ENCODE results near the gene AGBL5. TPM values are rescaled to one million over a fixed set of nuclear protein-coding genes. Genes with fewer than 3 reads are reported as not detected.

Gene AGBL5
- total and polyA plus RNA-seq, 9 of the 15 experiments (the other 6 are each of a cell fraction or from before 2014, with no cell fraction given): 3.3 to 52.7 (median 26.2) TPM

DNA sequence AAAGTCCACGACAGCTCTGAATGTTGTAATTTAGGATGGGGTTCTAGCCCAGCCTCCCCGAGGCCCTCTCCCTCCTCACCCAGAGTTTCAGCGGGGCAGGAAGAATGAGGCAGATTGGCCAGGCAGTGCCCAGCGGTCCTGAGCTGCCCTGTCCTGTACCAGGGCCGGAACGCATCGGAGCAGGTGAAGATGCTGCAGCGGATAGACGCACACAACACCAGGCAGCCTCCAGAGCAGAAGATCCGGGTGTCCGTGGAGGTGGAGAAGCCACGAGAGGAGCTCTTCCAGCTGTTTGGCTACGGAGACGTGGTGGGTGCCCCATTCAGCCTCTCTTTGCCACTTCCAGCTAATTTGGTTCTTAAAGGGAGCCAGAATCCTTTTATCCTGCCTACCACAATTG lies 45.9 kb downstream of the AGBL5 start (continued):
- TF ChIP-seq ZC3H8 (IDR thresholded peaks at IDR 0.05): no peak

DNA sequence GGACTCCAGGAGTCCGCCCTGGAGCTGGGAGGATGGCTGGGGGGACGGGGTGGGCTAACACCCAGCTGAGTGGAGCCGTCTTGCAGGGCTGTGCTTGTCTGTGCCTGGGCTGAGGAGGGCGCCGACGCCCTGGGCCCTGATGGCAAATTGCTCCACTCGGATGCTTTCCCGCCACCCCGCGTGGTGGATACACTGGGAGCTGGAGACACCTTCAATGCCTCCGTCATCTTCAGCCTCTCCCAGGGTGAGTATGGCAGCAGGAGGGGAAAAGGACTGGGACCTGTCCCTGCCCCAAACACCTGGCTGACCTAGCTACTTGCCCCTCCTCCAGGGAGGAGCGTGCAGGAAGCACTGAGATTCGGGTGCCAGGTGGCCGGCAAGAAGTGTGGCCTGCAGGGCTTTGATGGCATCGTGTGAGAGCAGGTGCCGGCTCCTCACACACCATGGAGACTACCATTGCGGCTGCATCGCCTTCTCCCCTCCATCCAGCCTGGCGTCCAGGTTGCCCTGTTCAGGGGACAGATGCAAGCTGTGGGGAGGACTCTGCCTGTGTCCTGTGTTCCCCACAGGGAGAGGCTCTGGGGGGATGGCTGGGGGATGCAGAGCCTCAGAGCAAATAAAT lies 48.0 kb downstream of the AGBL5 start:
- Histone ChIP-seq H4K20me1 (replicated peaks; ENCODE audit: control insufficient read depth, insufficient read depth, low read length) (no peaks in the 10 kb centered on the region), H3K27me3 (ENCODE audit: control insufficient read depth in 2 of 2, insufficient read depth in 2 of 2, low read length in 2 of 2) (no peaks in the 10 kb centered on the region), H2AFZ (ENCODE audit: low read depth, low read length) (no peak overlapping the region), H3K9me3 (replicated peaks; ENCODE audit: control insufficient read depth, insufficient read depth, low read depth, low read length) (no peaks in the 10 kb centered on the region), H3K36me3 (ENCODE audit: control insufficient read depth, insufficient read depth, low read length) (no peaks in the 10 kb centered on the region), H3K4me2 (ENCODE audit: insufficient read depth, low read length) (no peak overlapping the region), H3K4me3 (no peak overlapping the region), H3K27ac (ENCODE audit: extremely low read depth, low read depth, low read length) (no peak overlapping the region), H3K9me1 (ENCODE audit: control insufficient read depth, insufficient read depth, low read length) (no peaks in the 10 kb centered on the region), H3K9ac (ENCODE audit: insufficient read depth in 1 of 2, low read depth in 2 of 2, low read length in 2 of 2) (peak overlapping the region in 1 of 2 experiments; percentile 50; a peak in 2 of 4 replicates), H3K4me1 (replicated peaks in 1 of 2; ENCODE audit: control insufficient read depth in 2 of 2, insufficient read depth in 2 of 2, low read length in 2 of 2) (peaks cover 14 to 34% of the 10 kb centered on the region in 2 experiments; a peak in 4 of 5 replicates), H3K79me2 (ENCODE audit: control insufficient read depth, insufficient read depth, low read length) (no peaks in the 10 kb centered on the region)
- BruUV-seq (replicated peaks): no TSS peak
- in situ Hi-C loops (cut with MboI): loop anchor here (5.0 kb wide), 2 partner anchors 93 to 183 kb away; partner anchors contain the start of gene TRIM54
- no peak for ATAC-seq
- intact Hi-C loops (cut with micrococcal nuclease): loop anchor here (5.0 kb wide), 2 partner anchors 113 to 203 kb away; partner anchors contain the start of genes ATRAID and SLC5A6
- 76% methylated on average over 11 of the region's 19 CpGs for WGBS (ENCODE audit: insufficient coverage, low coverage, missing lambda C conversion rate)
- ChIA-PET POLR2A (interaction anchor here (0.7 kb wide), 1 partner anchor 48 kb away, joined by 3 read pairs; the partner anchor contains the start of gene AGBL5), CTCF (ENCODE audit: low intra/inter-chr PET ratio) (interaction anchor here (0.6 to 3.1 kb wide), 6 partner anchors 70 to 204 kb away, joined by 4 to 27 read pairs (median 12); no protein-coding TSS in a partner anchor)
- no peak for FAIRE-seq
- no peak for DNase-seq (ENCODE audit: extremely low read depth in 1 of 4, low spot score in 3 of 4)
- TF ChIP-seq SMARCA4 (IDR thresholded peaks at IDR 0.05) (no peak), TAL1 (IDR thresholded peaks at IDR 0.05) (no peak), FOXA3 (CRISPR knock-in tag; conservative IDR thresholded peaks at IDR 0.05 in 1 of 2, IDR thresholded peaks at IDR 0.05 in 1 of 2) (no peak), SIX5 (IDR thresholded peaks at IDR 0.05; ENCODE audit: borderline replicate concordance in 1 of 2, insufficient read depth in 1 of 2, low read depth in 1 of 2, low read length in 2 of 2) (no peak), JUNB (CRISPR knock-in tag; conservative IDR thresholded peaks at IDR 0.05) (no peak), ZNF134 (CRISPR knock-in tag; conservative IDR thresholded peaks at IDR 0.05) (no peak), TCF7L2 (IDR thresholded peaks at IDR 0.05; ENCODE audit: low read depth, low read length) (no peak), C11orf30 (IDR thresholded peaks at IDR 0.05; ENCODE audit: low read depth) (no peak), ZNF12 (CRISPR knock-in tag; IDR thresholded peaks at IDR 0.05) (no peak), BRCA1 (IDR thresholded peaks at IDR 0.05) (no peak), BRCA1 (CRISPR knock-in tag; IDR thresholded peaks at IDR 0.05) (no peak), YBX1 (IDR thresholded peaks at IDR 0.05) (no peak), HDAC3 (IDR thresholded peaks at IDR 0.05; ENCODE audit: borderline replicate concordance, partially characterized antibody) (no peak)
- TF ChIP-seq, protein P1, sequence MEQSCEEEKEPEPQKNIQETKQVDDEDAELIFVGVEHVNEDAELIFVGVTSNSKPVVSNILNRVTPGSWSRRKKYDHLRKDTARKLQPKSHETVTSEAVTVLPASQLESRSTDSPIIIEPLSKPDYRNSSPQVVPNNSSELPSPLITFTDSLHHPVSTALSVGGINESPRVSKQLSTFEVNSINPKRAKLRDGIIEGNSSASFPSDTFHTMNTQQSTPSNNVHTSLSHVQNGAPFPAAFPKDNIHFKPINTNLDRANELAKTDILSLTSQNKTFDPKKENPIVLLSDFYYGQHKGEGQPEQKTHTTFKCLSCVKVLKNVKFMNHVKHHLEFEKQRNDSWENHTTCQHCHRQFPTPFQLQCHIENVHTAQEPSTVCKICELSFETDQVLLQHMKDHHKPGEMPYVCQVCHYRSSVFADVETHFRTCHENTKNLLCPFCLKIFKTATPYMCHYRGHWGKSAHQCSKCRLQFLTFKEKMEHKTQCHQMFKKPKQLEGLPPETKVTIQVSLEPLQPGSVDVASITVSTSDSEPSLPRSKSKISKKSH (CRISPR knock-in tag; IDR thresholded peaks at IDR 0.05): no peak
- TF ChIP-seq, protein P2, sequence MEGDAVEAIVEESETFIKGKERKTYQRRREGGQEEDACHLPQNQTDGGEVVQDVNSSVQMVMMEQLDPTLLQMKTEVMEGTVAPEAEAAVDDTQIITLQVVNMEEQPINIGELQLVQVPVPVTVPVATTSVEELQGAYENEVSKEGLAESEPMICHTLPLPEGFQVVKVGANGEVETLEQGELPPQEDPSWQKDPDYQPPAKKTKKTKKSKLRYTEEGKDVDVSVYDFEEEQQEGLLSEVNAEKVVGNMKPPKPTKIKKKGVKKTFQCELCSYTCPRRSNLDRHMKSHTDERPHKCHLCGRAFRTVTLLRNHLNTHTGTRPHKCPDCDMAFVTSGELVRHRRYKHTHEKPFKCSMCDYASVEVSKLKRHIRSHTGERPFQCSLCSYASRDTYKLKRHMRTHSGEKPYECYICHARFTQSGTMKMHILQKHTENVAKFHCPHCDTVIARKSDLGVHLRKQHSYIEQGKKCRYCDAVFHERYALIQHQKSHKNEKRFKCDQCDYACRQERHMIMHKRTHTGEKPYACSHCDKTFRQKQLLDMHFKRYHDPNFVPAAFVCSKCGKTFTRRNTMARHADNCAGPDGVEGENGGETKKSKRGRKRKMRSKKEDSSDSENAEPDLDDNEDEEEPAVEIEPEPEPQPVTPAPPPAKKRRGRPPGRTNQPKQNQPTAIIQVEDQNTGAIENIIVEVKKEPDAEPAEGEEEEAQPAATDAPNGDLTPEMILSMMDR (IDR thresholded peaks at IDR 0.05 in 2 of 3, conservative IDR thresholded peaks at IDR 0.05 in 1 of 3; ENCODE audit: insufficient read depth in 2 of 3, low read depth in 1 of 3, low read length in 3 of 3): no peak
- TF ChIP-seq, protein P3, sequence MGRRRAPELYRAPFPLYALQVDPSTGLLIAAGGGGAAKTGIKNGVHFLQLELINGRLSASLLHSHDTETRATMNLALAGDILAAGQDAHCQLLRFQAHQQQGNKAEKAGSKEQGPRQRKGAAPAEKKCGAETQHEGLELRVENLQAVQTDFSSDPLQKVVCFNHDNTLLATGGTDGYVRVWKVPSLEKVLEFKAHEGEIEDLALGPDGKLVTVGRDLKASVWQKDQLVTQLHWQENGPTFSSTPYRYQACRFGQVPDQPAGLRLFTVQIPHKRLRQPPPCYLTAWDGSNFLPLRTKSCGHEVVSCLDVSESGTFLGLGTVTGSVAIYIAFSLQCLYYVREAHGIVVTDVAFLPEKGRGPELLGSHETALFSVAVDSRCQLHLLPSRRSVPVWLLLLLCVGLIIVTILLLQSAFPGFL (CRISPR knock-in tag; IDR thresholded peaks at IDR 0.05): no peak
